Raji (cell line): Measurements from ENCODE around the gene DSG2.

ENCODE experiments used
- POLR2A ChIP-seq: IDR thresholded peaks from 2 replicates; pipeline ENCODE4 v1.6.1; 2011; ENCODE audit warnings: low read depth, low read length, control low read depth; ENCODE audit not compliant: insufficient read depth

Gene DSG2

GRCh38 chr18:31497836-31498573, at the start of gene DSG2:
Gene DSG2 (plus strand): TSS chr18:31498177. CDS start chr18:31498252, 75 bp downstream.
- no peak for TF ChIP-seq POLR2A

- no peak for TF ChIP-seq POLR2A
Observed at GRCh38 chr18:31450409-31450808, 47.6 kb upstream of the DSG2 start.

- no peak for TF ChIP-seq POLR2A
Observed at GRCh38 chr18:31451625-31452024, 46.4 kb upstream of the DSG2 start.

GRCh38 chr18:31454066-31454708, 43.8 kb upstream of the DSG2 start:
- no peak for TF ChIP-seq POLR2A

- TF ChIP-seq POLR2A = no peak
Observed at GRCh38 chr18:31469629-31470028, 28.3 kb upstream of the DSG2 start.

GRCh38 chr18:31478688-31479087, 19.3 kb upstream of the DSG2 start:
- no peak for TF ChIP-seq POLR2A

GRCh38 chr18:31482051-31482450, 15.9 kb upstream of the DSG2 start:
- TF ChIP-seq POLR2A = no peak

GRCh38 chr18:31483396-31483795, 14.6 kb upstream of the DSG2 start:
- TF ChIP-seq POLR2A = no peak

GRCh38 chr18:31484461-31484860, 13.5 kb upstream of the DSG2 start:
- no peak for TF ChIP-seq POLR2A

GRCh38 chr18:31486165-31486564, 11.8 kb upstream of the DSG2 start:
- TF ChIP-seq POLR2A = no peak

- no peak for TF ChIP-seq POLR2A
Observed at GRCh38 chr18:31487246-31488015, 10.5 kb upstream of the DSG2 start.

GRCh38 chr18:31489311-31489710, 8.7 kb upstream of the DSG2 start:
- no peak for TF ChIP-seq POLR2A

- TF ChIP-seq POLR2A = no peak
Observed at GRCh38 chr18:31490387-31490786, 7.6 kb upstream of the DSG2 start.

- no peak for TF ChIP-seq POLR2A
Observed at GRCh38 chr18:31490833-31491232, 7.1 kb upstream of the DSG2 start.

GRCh38 chr18:31491586-31491985, 6.4 kb upstream of the DSG2 start:
- no peak for TF ChIP-seq POLR2A

- TF ChIP-seq POLR2A = no peak
Observed at GRCh38 chr18:31492671-31493070, 5.3 kb upstream of the DSG2 start.
